ENCODE results near the gene EXOC6B.

The EXOC6B gene

GRCh38 chr2:72129681-72130340 lies 696.0 kb downstream of the EXOC6B start:
- DNase-seq: no peak

- DNase-seq: no peak
Observed at GRCh38 chr2:72128843-72129227, 697.0 kb downstream of the EXOC6B start.

DNA sequence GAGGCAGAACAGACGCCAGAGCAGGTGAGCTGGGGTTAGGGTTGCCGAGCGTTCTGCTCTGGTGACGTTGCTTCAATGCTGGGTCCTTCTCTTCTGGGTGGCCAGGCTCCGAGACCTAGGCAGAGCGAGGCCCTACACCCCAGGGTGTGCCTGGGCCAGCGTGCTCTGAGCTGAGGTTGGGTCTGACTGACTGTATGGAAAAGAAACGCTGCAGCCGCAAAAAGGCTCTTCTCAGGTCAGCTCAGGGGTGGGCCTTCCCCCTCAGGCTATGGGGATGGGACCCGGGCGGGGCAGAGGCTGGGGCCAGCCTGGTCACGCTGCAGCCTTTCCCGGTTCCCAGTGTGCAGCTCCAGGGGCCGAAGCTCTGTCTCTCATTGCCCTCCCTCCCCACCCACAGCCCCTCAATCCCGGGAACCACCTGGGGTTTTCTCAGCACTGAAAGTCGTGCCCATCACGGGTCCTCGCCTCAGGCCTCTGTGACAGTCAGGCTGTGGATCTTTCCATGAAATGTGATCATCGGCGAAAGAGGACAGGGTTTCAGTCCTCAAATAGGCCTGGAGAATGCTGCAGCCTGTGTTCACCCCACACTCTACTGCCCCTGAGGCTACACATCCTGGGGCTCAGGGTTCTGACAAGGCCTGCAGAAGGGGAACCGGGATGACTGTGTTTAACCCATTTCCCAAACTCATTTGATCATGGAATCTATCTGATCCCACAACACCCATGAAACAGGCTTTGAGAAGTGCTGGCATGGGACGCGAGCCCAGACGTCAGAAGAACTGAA lies 697.6 kb downstream of the EXOC6B start:
- no peak for DNase-seq

GRCh38 chr2:72127401-72128058 lies 698.3 kb downstream of the EXOC6B start:
- DNase-seq: no peak

DNA sequence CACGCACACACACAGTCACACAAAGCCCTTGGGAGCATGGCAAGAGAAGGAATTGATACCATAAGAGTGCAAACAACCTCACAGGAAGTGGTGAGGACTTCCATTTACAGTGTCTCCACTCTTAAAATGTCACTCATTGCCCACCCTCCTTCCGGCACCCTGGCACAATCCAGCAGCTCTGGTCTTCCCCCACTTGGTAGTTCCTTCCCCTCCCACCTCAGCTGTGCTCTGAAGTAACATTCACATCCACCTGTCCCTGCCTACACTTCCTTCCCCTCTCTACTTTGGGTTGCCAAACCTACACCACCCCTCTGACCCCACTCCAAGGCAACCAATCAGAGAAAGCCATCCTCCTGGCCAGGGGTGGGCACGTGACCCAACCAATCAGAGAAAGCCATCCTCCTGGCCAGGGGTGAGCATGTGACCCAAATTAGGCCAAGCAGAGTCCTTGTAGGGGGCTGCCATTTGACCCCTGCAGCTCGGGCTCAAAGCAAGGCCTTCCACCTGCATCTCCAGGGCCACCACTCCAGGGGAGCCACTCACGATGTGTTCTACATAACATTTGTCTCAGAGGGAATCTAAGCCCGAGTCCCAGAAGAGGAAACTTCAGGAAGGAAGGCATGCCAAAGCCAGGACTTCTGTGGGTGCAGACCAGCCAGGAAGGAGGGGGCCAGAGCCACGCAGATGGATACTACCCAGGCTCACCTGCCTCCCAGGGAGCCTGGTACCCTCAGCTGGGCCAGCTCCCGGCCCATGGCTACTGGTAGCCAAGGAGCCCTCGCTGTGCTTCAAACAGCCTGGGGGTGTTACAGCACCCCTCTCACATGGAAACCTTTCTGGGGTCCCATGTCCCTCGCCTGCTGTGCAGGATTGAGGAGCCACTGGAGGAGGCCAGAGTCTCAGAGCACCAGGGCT lies 699.4 kb downstream of the EXOC6B start:
- DNase-seq: no peak

Data from T1000 (cell line).